Measurements from ENCODE around the gene TIMM50.

Gene TIMM50

GRCh38 chr19:39502640-39503417 lies 22.2 kb downstream of the TIMM50 start:
- DNase-seq: peak; percentile 77

DNA sequence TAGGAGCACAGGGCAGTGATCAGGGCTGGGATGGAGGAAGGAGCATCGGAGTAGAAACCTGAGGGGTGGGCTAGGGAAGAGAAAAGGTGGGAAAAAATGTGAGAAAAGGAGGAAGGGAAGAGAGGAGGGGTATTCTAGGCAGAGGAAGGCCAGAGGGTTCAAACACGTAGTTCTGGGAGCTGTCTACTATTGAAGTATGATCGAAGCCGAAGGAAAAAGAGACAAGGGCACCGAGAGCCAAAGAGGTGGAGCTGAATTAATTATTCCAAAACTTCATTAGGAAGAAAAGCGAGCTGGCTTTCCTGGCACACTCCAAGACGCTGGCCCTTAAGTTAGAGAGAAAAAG lies 25.9 kb downstream of the TIMM50 start:
- no peak for DNase-seq

DNA sequence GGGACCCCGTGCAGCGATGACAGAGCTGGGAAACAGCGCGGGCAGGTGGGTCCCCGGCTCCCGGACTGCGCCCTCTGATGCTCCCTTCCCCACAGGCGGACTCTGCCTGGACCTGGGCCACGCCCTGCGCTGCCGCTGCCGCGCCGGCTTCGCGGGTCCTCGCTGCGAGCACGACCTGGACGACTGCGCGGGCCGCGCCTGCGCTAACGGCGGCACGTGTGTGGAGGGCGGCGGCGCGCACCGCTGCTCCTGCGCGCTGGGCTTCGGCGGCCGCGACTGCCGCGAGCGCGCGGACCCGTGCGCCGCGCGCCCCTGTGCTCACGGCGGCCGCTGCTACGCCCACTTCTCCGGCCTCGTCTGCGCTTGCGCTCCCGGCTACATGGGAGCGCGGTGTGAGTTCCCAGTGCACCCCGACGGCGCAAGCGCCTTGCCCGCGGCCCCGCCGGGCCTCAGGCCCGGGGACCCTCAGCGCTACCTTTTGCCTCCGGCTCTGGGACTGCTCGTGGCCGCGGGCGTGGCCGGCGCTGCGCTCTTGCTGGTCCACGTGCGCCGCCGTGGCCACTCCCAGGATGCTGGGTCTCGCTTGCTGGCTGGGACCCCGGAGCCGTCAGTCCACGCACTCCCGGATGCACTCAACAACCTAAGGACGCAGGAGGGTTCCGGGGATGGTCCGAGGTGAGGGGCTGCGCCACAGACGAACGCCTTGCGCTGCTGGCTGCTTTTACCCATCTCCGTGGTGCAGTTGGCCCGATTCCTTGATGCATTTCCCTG lies 26.5 kb downstream of the TIMM50 start:
- peak; percentile 33 for DNase-seq

GRCh38 chr19:39507715-39508364 lies 27.2 kb downstream of the TIMM50 start:
- DNase-seq: no peak

DNA sequence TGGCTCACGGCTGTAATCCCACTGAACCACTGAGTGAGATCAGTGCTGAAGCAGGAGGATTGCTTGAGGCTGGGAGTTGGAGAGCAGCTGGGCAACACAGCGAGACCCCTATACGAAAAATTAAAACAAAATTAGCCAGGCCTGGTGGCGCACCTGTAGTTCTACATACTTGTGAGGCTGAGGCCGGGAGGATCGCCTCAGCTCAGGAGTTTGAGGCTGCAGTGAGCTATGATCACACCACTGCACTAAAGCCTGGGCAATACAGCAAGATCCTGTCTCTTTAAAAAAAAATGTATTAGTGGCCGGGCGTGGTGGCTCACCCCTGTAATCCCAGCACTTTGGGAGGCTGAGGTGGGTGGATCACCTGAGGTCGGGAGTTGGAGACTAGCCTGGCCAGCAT lies 28.0 kb downstream of the TIMM50 start:
- DNase-seq: no peak

DNA sequence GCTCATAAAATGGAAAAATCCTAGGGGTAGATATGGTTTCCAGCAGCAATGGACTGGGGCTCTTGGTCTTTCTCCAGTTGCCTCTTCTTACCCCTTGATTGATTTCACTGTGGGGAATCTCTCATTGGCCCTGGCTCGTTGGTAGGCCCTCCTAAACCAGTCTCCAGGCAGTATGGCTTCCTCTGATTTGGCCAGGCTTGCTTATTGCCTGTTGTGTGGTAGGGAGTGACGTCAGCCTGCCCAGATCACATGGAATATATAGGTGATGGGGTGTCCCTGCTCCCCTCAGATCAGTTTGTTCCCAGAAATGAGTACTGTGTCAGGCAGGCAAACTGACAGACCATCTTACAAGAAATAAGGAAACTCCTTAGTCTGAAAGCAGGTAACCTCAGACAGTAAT lies 28.6 kb downstream of the TIMM50 start:
- DNase-seq: no peak

GRCh38 chr19:39512988-39513387 lies 32.4 kb downstream of the TIMM50 start:
- no peak for DNase-seq

GRCh38 chr19:39514840-39515550 lies 34.4 kb downstream of the TIMM50 start, which contains the start of gene SELENOV:
TSS of gene SELENOV (plus strand) at chr19:39515139. CDS start at chr19:39515213, 74 bp downstream.
- DNase-seq: no peak

GRCh38 chr19:39515551-39516191 lies 35.0 kb downstream of the TIMM50 start:
- no peak for DNase-seq

DNA sequence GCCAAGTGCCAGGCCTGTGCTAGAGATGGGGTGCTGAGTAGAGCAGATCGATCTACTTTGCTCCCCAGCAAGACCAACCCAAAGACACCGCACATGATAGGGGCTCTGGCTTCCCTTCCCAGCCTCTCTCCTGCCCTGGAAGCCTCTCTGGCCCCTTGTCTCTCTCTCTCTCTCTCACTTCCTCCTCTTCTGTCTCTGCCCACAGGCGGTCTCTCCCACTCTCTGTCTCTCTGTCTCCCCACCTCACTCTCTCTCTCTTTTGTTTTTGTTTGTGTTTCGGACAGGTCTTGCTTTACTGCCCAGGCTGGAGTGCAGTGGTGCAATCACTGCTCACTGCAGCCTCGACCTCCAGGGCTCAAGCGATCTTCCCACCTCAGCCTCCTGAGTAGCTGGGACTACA lies 35.6 kb downstream of the TIMM50 start:
- DNase-seq: no peak

DNA sequence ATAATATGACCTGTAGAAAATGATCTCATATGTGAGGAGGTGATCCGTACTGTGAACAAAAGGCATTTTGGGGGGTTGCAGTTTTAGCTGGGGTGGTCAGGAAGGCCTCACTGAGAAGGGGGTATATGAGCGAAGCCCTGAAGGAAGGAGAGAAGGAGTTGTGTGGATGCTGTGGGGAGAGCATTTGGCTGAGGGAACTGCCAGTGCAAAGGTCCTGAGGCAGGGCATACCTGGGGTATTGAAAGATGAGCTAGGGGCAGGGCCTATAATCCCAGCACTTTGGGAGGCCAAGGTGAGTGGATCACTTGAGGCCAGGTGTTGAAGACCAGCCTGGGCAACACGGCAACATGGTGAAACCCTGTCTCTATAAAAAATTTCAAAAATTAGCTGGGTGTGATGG lies 36.8 kb downstream of the TIMM50 start:
- DNase-seq: no peak

GRCh38 chr19:39518458-39518857 lies 37.8 kb downstream of the TIMM50 start:
- no peak for DNase-seq

DNA sequence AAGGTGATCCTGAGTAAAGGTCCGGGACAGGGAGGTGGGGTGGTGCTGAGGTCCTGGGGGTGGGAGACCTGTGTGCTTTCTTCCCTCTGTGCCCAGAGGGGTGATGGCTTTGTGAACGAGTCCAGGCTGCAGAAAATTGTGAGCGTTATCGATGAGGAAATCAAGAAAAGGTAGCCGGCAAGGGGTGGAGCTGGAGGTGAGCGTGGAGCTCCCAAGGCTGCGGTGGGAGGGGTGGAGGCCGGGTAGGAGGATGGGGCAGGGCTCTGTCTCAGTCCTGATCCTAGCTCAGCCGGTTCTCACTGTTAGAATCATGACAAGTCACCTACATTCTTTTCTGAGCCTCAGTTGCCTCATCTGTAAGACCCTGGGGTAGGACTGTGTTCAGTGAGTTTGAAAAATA lies 38.3 kb downstream of the TIMM50 start:
- no peak for DNase-seq

- DNase-seq: no peak
Measured at GRCh38 chr19:39520541-39521484, 40.2 kb downstream of the TIMM50 start.

GRCh38 chr19:39524495-39524894 lies 43.9 kb downstream of the TIMM50 start:
- no peak for DNase-seq

- DNase-seq: no peak
Measured at GRCh38 chr19:39525205-39525604, 44.6 kb downstream of the TIMM50 start.

GRCh38 chr19:39531834-39532232 lies 51.2 kb downstream of the TIMM50 start:
- no peak for DNase-seq

DNA sequence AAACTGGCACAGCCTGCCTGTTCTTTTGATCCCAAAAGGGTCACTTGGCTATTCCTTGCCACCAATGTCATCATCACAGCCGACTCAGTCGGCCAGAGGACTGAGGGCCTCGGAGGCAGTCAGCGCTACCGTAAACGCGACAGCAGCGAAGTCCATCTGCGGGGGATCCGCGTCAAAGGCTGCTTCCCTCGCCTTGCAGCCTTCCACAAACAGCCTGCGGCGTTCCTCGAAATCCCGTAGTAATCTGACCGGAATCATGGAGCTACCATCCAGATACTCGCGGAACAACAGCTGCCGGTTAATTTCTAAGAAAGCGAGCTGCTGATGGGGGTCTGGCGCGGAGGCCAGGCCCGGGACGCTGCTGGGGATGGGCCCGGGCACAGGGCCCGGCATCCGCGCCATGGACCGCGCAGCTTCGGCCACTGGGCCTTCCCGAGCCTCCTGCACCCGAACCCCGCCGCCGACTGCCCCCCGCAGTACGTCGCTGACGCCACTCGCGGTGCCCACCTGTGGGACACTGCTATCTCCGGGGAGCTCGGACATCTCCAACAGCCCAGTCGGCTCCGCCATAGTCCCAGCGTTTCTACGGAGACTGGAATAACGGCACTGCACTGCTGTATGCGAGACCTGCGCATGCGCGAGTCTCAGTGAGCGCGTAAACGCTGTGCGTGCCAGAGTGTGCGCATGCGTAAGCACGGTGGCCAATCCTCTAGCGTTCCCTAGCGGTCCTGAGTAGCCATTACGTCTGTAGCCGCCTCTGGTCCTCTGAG lies 51.8 kb downstream of the TIMM50 start, which contains the start of gene EID2B:
Gene EID2B (minus strand): TSS at position 620 of the 770 bp plus-strand sequence. CDS start 50 bp downstream, at position 570.
- DNase-seq: peak; percentile 94

DNA sequence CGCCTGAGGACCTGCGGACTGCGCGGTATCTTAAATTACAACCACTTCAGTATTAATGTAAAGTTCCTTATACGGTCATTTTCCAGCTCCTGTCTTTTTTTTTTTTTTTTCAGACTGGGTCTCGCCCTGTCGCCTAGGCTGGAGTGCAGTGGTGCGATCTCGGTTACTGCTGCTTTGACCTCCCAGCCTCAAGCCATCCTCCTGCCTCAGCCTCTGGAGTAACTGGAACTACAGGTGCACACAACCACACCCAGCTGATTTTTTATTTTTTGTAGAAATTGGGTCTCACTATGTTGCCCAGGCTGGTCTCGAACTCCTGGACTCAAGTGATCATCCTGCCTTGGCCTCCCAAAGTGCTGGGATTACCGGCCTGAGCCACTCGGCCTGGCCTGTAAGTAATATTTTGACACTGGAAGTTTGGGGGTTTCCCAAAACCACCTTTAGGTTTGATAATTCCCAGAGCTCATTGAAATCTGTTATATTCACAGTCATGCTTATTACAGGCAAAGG lies 52.4 kb downstream of the TIMM50 start:
- no peak for DNase-seq

DNA sequence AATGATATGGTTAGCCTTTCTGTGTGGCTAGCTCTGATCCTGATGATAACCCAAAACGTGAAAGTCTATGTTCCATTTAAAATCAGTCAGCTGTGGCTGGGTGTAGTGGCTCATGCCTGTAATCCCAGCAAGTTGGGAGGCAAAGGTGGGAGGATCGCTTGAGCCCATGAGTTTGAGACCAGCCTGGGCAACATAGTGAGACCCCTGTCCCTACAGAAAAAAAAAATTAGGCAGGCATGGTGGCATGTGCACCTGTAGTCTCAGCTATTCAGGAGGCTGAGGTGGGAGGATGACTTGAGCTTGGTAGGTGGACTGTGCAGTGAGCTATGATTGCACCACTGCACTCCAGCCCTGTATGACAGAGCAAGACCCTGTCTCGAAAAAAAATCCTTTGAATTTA lies 53.2 kb downstream of the TIMM50 start:
- DNase-seq: no peak
